Fibroblast of lung (primary cell): ENCODE results near the gene RPS6KC1.

Experiments
- CTCF ChIP-seq, 2 donors: IDR thresholded peaks in 1 of 2; conservative IDR thresholded peaks in 1 of 2; 1 replicate in 1 of 2; 2 replicates in 1 of 2; pipeline ENCODE4 v1.5.1; 2011 to 2012; ENCODE audit warnings: low read length in 2 of 2, control low read depth in 1 of 2, inconsistent platforms in 1 of 2, low read depth in 1 of 2, mild to moderate bottlenecking in 1 of 2
- EZH2 ChIP-seq: IDR thresholded peaks from 2 replicates; pipeline ENCODE4 v1.5.1; 2012; ENCODE audit warnings: low read length, control low read depth, mild to moderate bottlenecking; ENCODE audit errors: missing control alignments

- TF ChIP-seq CTCF (conservative IDR thresholded peaks at IDR 0.05 in 1 of 2, IDR thresholded peaks at IDR 0.05 in 1 of 2; ENCODE audit: low read depth in 1 of 2, low read length in 2 of 2) (no peak), EZH2 (no peak)
These were observed 196.0 kb downstream of the RPS6KC1 start for GRCh38 chr1:213247038-213247437.
